ENCODE measurements around the gene TTC31.
"Not testable (repeated sequence)": the region's sequence is repeated elsewhere in the genome, so short reads cannot be mapped to it uniquely, and the experiment has no call there.

TTC31 gene

GRCh38 chr2:74482801-74483674 lies at the start of gene TTC31, which contains the start of gene CCDC142:
Gene TTC31, plus strand, starts transcription at chr2:74483081. Its CDS starts 15 bp downstream, at chr2:74483096.
Gene CCDC142, minus strand, starts transcription at chr2:74482998. Its CDS starts 161 bp downstream, at chr2:74482837.
- peak; percentile 92 to 95 for DNase-seq

- DNase-seq: no peak
Observed at GRCh38 chr2:74436111-74436805, 46.6 kb upstream of the TTC31 start.

GRCh38 chr2:74436848-74437695 lies 45.8 kb upstream of the TTC31 start:
- DNase-seq: no peak

GRCh38 chr2:74438248-74438647 lies 44.6 kb upstream of the TTC31 start:
- no peak for DNase-seq

- no peak for DNase-seq
Observed at GRCh38 chr2:74439373-74439772, 43.5 kb upstream of the TTC31 start.

- DNase-seq: no peak
Observed at GRCh38 chr2:74439803-74440377, 43.0 kb upstream of the TTC31 start.

GRCh38 chr2:74440378-74441169 lies 42.3 kb upstream of the TTC31 start:
- peak; percentile 64 to 70 for DNase-seq

- DNase-seq: no peak
Observed at GRCh38 chr2:74441170-74441689, 41.7 kb upstream of the TTC31 start.

- no peak for DNase-seq
Observed at GRCh38 chr2:74441690-74442482, 41.0 kb upstream of the TTC31 start, which contains the start of gene RTKN. Gene RTKN, minus strand, starts transcription at chr2:74441937. Its CDS starts 121 bp downstream, at chr2:74441816.

- DNase-seq: not testable (repeated sequence)
Observed at GRCh38 chr2:74442483-74443297, 40.2 kb upstream of the TTC31 start.

- no peak for DNase-seq
Observed at GRCh38 chr2:74444498-74445318, 38.2 kb upstream of the TTC31 start.

GRCh38 chr2:74447230-74447999 lies 35.5 kb upstream of the TTC31 start:
- no peak for DNase-seq

GRCh38 chr2:74448771-74449170 lies 34.1 kb upstream of the TTC31 start:
- no peak for DNase-seq

GRCh38 chr2:74450570-74451190 lies 32.2 kb upstream of the TTC31 start:
- DNase-seq: no peak

GRCh38 chr2:74454654-74455511 lies 28.0 kb upstream of the TTC31 start, which contains the start of gene INO80B:
Gene INO80B, plus strand, starts transcription at chr2:74455087. Its CDS starts 30 bp downstream, at chr2:74455117.
- peak; percentile 94 to 95 for DNase-seq

GRCh38 chr2:74457129-74457548 lies 25.7 kb upstream of the TTC31 start:
- DNase-seq: no peak

All from AML-193 (cell line).